GM12801 (cell line): ENCODE data around the gene OPALIN.

Experiments
- TF ChIP-seq, protein P1 (sequence below): IDR thresholded peaks from one replicate; pipeline ENCODE4 v1.5.1; 2011; ENCODE audit warnings: control low read depth; ENCODE audit not compliant: insufficient read length; ENCODE audit errors: extremely low read depth

Gene OPALIN

DNA sequence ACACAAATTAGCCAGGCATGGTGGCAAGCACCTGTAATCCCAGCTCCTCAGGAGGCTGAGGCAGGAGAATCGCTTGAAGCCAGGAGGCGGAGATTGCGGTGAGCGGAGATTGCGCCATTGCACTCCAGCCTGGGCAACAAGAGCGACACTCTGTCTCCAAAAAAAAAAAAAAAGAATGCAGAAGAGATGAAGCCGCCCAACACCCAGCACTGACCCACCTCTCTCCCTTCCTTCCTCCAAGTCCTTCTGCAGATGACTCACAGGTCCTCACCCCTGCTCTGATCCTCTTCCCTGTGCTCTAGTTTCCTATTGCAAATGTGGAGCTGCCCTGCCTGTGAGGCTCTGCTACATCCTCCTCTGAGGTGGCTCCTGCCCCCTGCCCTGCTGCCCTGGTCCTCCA is 22.0 kb upstream of the OPALIN start:
- TF ChIP-seq, protein P1, sequence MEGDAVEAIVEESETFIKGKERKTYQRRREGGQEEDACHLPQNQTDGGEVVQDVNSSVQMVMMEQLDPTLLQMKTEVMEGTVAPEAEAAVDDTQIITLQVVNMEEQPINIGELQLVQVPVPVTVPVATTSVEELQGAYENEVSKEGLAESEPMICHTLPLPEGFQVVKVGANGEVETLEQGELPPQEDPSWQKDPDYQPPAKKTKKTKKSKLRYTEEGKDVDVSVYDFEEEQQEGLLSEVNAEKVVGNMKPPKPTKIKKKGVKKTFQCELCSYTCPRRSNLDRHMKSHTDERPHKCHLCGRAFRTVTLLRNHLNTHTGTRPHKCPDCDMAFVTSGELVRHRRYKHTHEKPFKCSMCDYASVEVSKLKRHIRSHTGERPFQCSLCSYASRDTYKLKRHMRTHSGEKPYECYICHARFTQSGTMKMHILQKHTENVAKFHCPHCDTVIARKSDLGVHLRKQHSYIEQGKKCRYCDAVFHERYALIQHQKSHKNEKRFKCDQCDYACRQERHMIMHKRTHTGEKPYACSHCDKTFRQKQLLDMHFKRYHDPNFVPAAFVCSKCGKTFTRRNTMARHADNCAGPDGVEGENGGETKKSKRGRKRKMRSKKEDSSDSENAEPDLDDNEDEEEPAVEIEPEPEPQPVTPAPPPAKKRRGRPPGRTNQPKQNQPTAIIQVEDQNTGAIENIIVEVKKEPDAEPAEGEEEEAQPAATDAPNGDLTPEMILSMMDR, result no peak

DNA sequence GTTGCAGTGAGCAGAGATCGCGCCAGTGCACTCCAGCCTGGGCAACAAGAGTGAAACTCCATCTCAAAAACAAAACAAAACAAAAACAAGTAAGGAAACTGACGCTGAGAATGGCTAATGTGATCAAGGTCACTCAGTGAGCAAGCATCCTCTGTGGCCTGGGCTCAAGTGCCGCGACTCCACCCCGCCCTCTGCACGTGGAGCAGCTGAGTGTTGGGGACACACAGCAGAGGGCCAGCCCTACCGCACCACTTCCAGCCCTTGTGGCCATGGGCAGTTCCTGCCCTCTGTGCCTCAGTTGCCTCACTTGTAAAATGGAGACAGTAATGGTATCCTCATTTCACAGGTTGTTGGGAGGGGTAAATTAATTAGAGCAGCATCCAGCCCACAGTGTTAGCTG is 21.0 kb upstream of the OPALIN start:
- TF ChIP-seq, protein P1, result no peak

DNA sequence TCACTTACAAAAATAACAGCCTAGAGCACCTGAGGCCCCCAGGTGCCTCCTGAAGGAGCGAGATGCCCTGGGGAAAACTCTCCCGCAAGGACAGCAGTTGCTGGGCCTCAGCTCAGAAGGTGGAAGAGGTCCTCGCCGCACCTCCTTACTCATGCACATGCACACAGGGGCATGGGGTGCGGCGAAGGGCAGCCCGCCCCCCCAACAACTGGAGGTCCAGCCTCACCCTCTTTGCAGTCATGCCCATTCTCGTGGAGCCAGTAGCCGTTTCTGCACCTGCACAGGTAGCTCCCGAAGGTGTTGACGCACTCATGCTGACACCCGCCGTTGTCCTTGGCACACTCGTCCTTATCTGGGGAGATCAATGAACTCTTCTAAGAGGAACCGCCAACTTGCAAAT is 19.9 kb upstream of the OPALIN start:
- TF ChIP-seq, protein P1, result no peak

DNA sequence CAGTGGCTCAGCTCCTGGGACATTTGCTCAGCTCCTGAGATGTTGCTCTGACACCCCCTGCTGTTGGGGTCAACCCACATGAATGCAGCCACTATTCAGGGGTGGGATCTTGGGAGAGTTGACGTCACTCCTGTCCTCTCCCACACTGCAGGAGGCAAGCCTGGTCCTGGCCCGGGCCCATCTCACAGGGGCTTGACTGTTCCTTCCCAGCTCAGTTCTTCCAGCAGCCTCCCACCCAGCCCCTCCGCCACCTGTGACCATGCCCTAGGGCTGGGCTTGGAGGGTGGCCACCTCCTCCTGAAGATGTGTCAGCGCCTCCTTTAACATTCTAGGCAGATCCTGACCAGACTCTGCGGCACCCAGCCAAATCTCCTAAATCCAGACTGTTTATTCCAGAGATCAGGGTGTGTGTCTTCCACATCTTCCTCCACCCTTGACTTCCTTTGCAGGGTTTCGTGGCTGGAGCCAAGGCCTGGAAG is 19.1 kb upstream of the OPALIN start:
- TF ChIP-seq, protein P1, result no peak

DNA sequence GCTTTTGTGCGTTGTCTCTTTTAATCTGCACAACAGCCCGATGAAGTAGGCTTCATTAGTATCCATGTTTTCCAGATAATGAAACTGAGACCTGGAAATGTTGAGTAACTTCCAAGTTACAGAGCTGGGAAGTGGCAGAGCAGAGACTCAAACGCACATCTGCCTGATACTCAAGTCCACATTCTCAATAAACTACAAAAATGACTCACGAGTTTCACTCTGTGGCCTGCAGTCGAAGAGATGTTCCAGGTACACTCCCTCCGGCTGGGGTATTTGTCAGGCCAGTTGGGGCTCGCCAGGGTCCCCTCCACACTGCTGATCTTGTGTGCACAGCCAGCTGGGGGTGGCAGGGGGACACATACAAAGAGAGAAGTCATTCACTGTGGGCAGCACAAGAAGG is 17.7 kb upstream of the OPALIN start:
- TF ChIP-seq, protein P1, result no peak

DNA sequence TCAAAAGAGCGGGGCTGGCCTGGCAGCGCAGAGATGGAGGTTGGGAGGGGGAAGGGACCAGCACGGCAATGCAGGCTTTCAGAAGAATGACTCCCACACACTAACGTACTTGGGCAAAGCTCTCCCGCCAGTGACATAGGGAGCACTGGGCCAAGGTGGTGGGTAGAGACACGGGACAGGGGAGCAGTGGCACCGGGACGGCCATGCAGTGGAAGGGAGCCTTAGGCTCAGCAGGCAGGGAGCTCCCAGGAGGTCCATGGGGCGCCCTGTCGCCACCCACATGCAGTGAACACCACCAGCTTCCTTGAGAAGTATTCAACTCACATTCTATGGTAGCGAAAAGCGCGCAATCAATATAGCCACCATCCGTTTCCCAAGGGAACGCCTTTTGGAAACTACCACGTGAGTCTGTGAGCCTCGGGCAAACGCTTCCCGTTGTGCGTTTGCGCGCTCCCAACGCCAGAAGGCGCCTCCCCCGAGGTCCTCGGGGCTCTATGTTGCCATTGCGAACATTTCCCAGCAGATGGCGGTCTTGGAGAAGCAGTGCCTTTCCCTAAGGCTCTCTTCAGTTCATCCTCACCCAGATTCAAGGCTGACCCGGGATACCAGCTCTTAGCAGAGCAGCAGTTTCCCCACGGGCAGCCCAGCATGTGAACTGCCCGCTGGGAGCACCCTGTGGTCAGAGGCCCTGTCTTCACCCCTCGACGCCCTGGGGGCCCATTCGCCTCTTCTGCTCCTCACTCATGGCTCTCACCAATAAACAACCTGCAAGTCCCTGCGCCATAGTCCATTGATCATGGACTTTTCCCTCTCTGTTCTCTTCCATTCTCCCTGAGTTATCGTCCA is 16.4 kb upstream of the OPALIN start:
- TF ChIP-seq, protein P1, result no peak

DNA sequence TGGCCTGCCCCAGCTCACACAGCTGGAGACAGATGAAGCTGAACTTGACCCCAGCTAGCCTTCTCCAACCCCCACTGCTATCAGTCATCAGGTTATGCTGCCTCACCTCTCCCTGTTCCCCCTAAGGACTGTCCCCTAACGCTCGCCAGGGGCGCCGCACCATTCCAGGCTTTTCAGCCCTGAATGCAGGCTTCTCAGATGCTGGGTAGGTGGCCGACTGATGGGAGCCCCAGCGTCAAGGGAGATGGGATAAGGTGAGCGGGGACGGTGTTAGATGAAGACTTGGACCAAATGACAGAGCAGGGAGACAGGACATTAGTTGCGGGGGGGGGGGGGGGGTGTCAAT is 15.8 kb upstream of the OPALIN start:
- TF ChIP-seq, protein P1, result no peak
